Kidney (tissue), 14 donors: Measurements from ENCODE around the gene IL36B. TPM values are rescaled to one million over a fixed set of nuclear protein-coding genes. Genes with fewer than 3 reads are reported as not detected.

ENCODE experiments used
- DNase-seq, 5 donors: peaks; one replicate each; pipeline ENCODE4 v3.0.0-alpha.2; 2013 to 2020
- FAIRE-seq: peaks from 2 replicates; lab custom pipeline; 2012; peaks lifted over from hg19 to GRCh38; lab: Jason Lieb, UNC
- H3K27ac ChIP-seq, 2 donors: one replicate each; pipeline ENCODE4 v1.7.0; 2013; ENCODE audit warnings: low read depth in 2 of 2, low read length in 2 of 2, inconsistent platforms in 1 of 2
- H3K27me3 ChIP-seq: one replicate; pipeline ENCODE4 v1.7.1; 2013; ENCODE audit warnings: low read length, inconsistent platforms; ENCODE audit not compliant: control insufficient read depth, insufficient read depth
- H3K36me3 ChIP-seq, 3 donors: one replicate each; pipeline versions ENCODE4 v1.7.0 to v1.7.1; 2013; ENCODE audit warnings: low read length in 3 of 3, control low read depth in 1 of 3, inconsistent platforms in 1 of 3; ENCODE audit not compliant: insufficient read depth in 3 of 3, control insufficient read depth in 2 of 3
- H3K4me1 ChIP-seq, 3 donors: one replicate each; pipeline versions ENCODE4 v1.7.0 to v1.7.1; 2013; ENCODE audit warnings: low read length in 3 of 3, inconsistent platforms in 1 of 3, low read depth in 1 of 3; ENCODE audit not compliant: control insufficient read depth in 2 of 3, insufficient read depth in 2 of 3
- H3K4me3 ChIP-seq, 3 donors: one replicate each; pipeline versions ENCODE4 v1.7.0 to v1.8.1; 2013; ENCODE audit warnings: low read length in 3 of 3, control low read depth in 1 of 3, inconsistent platforms in 1 of 3
- H3K9ac ChIP-seq, 3 donors: one replicate each; pipeline versions ENCODE4 v1.7.0 to v1.7.1; 2013; ENCODE audit warnings: low read length in 3 of 3, control low read depth in 1 of 3, inconsistent platforms in 1 of 3
- H3K9me3 ChIP-seq, 3 donors: one replicate each; pipeline versions ENCODE4 v1.7.0 to v1.7.1; 2013; ENCODE audit warnings: low read length in 3 of 3, control low read depth in 1 of 3, inconsistent platforms in 1 of 3; ENCODE audit not compliant: control insufficient read depth in 2 of 3, insufficient read depth in 1 of 3
- CTCF ChIP-seq: IDR thresholded peaks from 3 replicates; pipeline ENCODE4 v1.5.1; 2012; ENCODE audit warnings: mild to moderate bottlenecking, moderate library complexity, borderline replicate concordance; ENCODE audit not compliant: insufficient read depth; ENCODE audit errors: extremely low read depth
- intact Hi-C: fragments of 100-400 bp; cut with DNase I; formaldehyde crosslinking; loops from one replicate; pipeline ENCODE4 v1.11.1; 2022
- polyA plus RNA-seq: library from polyadenylated mRNA; stranded (reverse); fragments of 350-450 nt; fragmentation: Illumina TruSeq; extraction: RNeasy Lipid Tissue Mini Kit (QIAGEN cat#74804); gene quantifications from one replicate; pipeline ENCODE4 v1.2.3, GENCODE V29; 2014; ENCODE audit warnings: low read depth, low replicate concordance; ENCODE audit not compliant: insufficient read depth
- total RNA-seq: library from RNA; stranded (reverse); fragmentation: NEBNext Ultra II Directional; extraction: Animal tissue kit (Norgen Biotek cat#: 25700); gene quantifications from one replicate; pipeline ENCODE4 v1.2.1, GENCODE V29; 2021
- donor health status: control.
- donor health status: control.
- donor health status: control.
- donor health status: control.
- donor health status: control.
- donor health status: DM: yes; HTN: yes; CAD: no.
- donor health status: Normal renal cell carcinoma (clear cell type).

The IL36B gene
- total and polyA plus RNA-seq, 2 donors from 2014 or later = not detected

- Histone ChIP-seq H3K27me3 (no peaks in the 10 kb centered on the region), H3K9ac (no peak overlapping the region), H3K4me3 (no peak overlapping the region), H3K9me3 (no peaks in the 10 kb centered on the region), H3K27ac (no peak overlapping the region), H3K4me1 (no peaks in the 10 kb centered on the region), H3K36me3 (no peaks in the 10 kb centered on the region)
- intact Hi-C loops = no loop called here
- DNase-seq = no peak
- FAIRE-seq = no peak
- TF ChIP-seq CTCF = no peak
Observed at GRCh38 chr2:113076954-113077669, 24.4 kb upstream of the IL36B start.

- no peaks in the 10 kb centered on the region for H3K9me3 ChIP-seq
- no peak overlapping the region for H3K4me3 ChIP-seq
- FAIRE-seq (no peak), DNase-seq (no peak)
- H3K36me3 ChIP-seq = no peaks in the 10 kb centered on the region
- intact Hi-C loops = no loop called here
- TF ChIP-seq CTCF = no peak
- H3K27ac ChIP-seq = no peak overlapping the region
- H3K27me3 ChIP-seq = no peaks in the 10 kb centered on the region
- no peaks in the 10 kb centered on the region for H3K4me1 ChIP-seq
- no peak overlapping the region for H3K9ac ChIP-seq
Observed at GRCh38 chr2:113075600-113075999, 22.9 kb upstream of the IL36B start.

- FAIRE-seq = no peak
- H3K9ac ChIP-seq = no peak overlapping the region
- H3K27me3 ChIP-seq = no peaks in the 10 kb centered on the region
- no peak for TF ChIP-seq CTCF
- H3K4me1 ChIP-seq = no peaks in the 10 kb centered on the region
- intact Hi-C loops = no loop called here
- no peak for DNase-seq
- no peaks in the 10 kb centered on the region for H3K9me3 ChIP-seq
- H3K4me3 ChIP-seq = no peak overlapping the region
- no peak overlapping the region for H3K27ac ChIP-seq
- H3K36me3 ChIP-seq = no peaks in the 10 kb centered on the region
Observed at GRCh38 chr2:113075030-113075429, 22.4 kb upstream of the IL36B start.
